Measurements from ENCODE around the gene CA11. TPM values are rescaled to one million over a fixed set of nuclear protein-coding genes. Genes with fewer than 3 reads are reported as not detected.

Gene CA11
- total and polyA plus RNA-seq, 9 of the 15 experiments (the other 6 are each of a cell fraction or from before 2014, with no cell fraction given): 2.9 to 19.9 (median 8.3) TPM

DNA sequence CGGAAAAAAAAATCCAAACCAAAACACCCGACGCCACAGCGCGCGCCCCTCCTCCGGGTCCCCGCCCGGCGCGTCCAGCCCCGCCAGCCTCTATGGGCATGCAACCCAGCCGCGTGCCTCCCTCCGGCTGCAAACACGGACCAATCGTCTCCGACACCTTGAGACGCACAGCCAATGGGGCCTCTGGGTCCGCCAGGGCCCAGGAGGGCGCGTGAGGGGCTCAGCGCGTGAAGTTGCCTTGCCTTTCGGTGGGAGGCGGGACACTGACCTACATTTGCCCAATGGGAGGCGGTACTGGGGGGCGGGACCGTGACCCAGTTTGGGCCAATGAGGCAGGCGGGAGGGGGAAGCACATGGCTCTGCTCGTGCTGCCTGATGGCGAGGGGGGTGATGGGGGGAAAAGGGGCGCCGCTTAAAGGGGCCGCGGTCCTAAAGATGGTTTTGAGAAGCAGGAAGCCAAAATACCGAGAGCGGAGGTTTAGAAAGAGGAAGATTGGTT, 8.5 kb downstream of the CA11 start (continued):
- TF ChIP-seq, protein P1, sequence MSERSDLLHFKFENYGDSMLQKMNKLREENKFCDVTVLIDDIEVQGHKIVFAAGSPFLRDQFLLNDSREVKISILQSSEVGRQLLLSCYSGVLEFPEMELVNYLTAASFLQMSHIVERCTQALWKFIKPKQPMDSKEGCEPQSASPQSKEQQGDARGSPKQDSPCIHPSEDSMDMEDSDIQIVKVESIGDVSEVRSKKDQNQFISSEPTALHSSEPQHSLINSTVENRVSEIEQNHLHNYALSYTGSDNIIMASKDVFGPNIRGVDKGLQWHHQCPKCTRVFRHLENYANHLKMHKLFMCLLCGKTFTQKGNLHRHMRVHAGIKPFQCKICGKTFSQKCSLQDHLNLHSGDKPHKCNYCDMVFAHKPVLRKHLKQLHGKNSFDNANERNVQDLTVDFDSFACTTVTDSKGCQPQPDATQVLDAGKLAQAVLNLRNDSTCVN (CRISPR knock-in tag; IDR thresholded peaks at IDR 0.05): no peak
- TF ChIP-seq LCOR (CRISPR knock-in tag; IDR thresholded peaks at IDR 0.05): peak; percentile 84; the same call in 1 of the 2 replicates
- TF ChIP-seq, protein P2, sequence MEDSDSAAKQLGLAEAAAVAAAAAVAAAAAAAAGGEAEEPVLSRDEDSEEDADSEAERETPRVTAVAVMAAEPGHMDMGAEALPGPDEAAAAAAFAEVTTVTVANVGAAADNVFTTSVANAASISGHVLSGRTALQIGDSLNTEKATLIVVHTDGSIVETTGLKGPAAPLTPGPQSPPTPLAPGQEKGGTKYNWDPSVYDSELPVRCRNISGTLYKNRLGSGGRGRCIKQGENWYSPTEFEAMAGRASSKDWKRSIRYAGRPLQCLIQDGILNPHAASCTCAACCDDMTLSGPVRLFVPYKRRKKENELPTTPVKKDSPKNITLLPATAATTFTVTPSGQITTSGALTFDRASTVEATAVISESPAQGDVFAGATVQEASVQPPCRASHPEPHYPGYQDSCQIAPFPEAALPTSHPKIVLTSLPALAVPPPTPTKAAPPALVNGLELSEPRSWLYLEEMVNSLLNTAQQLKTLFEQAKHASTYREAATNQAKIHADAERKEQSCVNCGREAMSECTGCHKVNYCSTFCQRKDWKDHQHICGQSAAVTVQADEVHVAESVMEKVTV (CRISPR knock-in tag; IDR thresholded peaks at IDR 0.05): no peak
- no peak for TF ChIP-seq SETDB1 (IDR thresholded peaks at IDR 0.05; ENCODE audit: low read length)
- no peak for TF ChIP-seq DIDO1 (tag; IDR thresholded peaks at IDR 0.05; ENCODE audit: low read depth)
- no peak for TF ChIP-seq RBM34 (IDR thresholded peaks at IDR 0.05; ENCODE audit: borderline replicate concordance, insufficient read depth, low read length)
- peak; percentile 28; the same call in 1 of the 2 replicates for TF ChIP-seq C11orf30 (IDR thresholded peaks at IDR 0.05; ENCODE audit: low read depth)
- TF ChIP-seq, protein P3, sequence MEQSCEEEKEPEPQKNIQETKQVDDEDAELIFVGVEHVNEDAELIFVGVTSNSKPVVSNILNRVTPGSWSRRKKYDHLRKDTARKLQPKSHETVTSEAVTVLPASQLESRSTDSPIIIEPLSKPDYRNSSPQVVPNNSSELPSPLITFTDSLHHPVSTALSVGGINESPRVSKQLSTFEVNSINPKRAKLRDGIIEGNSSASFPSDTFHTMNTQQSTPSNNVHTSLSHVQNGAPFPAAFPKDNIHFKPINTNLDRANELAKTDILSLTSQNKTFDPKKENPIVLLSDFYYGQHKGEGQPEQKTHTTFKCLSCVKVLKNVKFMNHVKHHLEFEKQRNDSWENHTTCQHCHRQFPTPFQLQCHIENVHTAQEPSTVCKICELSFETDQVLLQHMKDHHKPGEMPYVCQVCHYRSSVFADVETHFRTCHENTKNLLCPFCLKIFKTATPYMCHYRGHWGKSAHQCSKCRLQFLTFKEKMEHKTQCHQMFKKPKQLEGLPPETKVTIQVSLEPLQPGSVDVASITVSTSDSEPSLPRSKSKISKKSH (CRISPR knock-in tag; IDR thresholded peaks at IDR 0.05): no peak
- TF ChIP-seq, protein P4, sequence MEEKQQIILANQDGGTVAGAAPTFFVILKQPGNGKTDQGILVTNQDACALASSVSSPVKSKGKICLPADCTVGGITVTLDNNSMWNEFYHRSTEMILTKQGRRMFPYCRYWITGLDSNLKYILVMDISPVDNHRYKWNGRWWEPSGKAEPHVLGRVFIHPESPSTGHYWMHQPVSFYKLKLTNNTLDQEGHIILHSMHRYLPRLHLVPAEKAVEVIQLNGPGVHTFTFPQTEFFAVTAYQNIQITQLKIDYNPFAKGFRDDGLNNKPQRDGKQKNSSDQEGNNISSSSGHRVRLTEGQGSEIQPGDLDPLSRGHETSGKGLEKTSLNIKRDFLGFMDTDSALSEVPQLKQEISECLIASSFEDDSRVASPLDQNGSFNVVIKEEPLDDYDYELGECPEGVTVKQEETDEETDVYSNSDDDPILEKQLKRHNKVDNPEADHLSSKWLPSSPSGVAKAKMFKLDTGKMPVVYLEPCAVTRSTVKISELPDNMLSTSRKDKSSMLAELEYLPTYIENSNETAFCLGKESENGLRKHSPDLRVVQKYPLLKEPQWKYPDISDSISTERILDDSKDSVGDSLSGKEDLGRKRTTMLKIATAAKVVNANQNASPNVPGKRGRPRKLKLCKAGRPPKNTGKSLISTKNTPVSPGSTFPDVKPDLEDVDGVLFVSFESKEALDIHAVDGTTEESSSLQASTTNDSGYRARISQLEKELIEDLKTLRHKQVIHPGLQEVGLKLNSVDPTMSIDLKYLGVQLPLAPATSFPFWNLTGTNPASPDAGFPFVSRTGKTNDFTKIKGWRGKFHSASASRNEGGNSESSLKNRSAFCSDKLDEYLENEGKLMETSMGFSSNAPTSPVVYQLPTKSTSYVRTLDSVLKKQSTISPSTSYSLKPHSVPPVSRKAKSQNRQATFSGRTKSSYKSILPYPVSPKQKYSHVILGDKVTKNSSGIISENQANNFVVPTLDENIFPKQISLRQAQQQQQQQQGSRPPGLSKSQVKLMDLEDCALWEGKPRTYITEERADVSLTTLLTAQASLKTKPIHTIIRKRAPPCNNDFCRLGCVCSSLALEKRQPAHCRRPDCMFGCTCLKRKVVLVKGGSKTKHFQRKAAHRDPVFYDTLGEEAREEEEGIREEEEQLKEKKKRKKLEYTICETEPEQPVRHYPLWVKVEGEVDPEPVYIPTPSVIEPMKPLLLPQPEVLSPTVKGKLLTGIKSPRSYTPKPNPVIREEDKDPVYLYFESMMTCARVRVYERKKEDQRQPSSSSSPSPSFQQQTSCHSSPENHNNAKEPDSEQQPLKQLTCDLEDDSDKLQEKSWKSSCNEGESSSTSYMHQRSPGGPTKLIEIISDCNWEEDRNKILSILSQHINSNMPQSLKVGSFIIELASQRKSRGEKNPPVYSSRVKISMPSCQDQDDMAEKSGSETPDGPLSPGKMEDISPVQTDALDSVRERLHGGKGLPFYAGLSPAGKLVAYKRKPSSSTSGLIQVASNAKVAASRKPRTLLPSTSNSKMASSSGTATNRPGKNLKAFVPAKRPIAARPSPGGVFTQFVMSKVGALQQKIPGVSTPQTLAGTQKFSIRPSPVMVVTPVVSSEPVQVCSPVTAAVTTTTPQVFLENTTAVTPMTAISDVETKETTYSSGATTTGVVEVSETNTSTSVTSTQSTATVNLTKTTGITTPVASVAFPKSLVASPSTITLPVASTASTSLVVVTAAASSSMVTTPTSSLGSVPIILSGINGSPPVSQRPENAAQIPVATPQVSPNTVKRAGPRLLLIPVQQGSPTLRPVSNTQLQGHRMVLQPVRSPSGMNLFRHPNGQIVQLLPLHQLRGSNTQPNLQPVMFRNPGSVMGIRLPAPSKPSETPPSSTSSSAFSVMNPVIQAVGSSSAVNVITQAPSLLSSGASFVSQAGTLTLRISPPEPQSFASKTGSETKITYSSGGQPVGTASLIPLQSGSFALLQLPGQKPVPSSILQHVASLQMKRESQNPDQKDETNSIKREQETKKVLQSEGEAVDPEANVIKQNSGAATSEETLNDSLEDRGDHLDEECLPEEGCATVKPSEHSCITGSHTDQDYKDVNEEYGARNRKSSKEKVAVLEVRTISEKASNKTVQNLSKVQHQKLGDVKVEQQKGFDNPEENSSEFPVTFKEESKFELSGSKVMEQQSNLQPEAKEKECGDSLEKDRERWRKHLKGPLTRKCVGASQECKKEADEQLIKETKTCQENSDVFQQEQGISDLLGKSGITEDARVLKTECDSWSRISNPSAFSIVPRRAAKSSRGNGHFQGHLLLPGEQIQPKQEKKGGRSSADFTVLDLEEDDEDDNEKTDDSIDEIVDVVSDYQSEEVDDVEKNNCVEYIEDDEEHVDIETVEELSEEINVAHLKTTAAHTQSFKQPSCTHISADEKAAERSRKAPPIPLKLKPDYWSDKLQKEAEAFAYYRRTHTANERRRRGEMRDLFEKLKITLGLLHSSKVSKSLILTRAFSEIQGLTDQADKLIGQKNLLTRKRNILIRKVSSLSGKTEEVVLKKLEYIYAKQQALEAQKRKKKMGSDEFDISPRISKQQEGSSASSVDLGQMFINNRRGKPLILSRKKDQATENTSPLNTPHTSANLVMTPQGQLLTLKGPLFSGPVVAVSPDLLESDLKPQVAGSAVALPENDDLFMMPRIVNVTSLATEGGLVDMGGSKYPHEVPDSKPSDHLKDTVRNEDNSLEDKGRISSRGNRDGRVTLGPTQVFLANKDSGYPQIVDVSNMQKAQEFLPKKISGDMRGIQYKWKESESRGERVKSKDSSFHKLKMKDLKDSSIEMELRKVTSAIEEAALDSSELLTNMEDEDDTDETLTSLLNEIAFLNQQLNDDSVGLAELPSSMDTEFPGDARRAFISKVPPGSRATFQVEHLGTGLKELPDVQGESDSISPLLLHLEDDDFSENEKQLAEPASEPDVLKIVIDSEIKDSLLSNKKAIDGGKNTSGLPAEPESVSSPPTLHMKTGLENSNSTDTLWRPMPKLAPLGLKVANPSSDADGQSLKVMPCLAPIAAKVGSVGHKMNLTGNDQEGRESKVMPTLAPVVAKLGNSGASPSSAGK (IDR thresholded peaks at IDR 0.05): peak; percentile 99
- TF ChIP-seq PPARD (CRISPR knock-in tag; IDR thresholded peaks at IDR 0.05): no peak

Measured in K562 (cell line).